HepG2 (cell line): ENCODE results near the gene KXD1. TPM values are rescaled to one million over a fixed set of nuclear protein-coding genes. Genes with fewer than 3 reads are reported as not detected.

ENCODE experiments used
- ATAC-seq: fragments of 200-7000 bp; cut with Tn5 transposase; 3 replicates; pipeline ENCODE4 v1.9.1; 2020; ENCODE audit warnings: mild to moderate bottlenecking, moderate library complexity
- BruUV-seq: library from RNA; stranded (reverse); fragments of 400-500 nt; replicated peaks from 2 replicates; lab custom pipeline; 2021; lab: Mats Ljungman, UMichigan
- CTCF ChIA-PET: fragments of 300-600 bp; formaldehyde crosslinking; extraction: SDS; loops from one replicate; lab custom pipeline; 2021; ENCODE audit warnings: low total read pairs, inconsistent platforms, low intra/inter-chr PET ratio; lab: Yijun Ruan, JAX
- POLR2A ChIA-PET: fragments of 350-600 bp; sonication (Branson Sonifier 250); formaldehyde crosslinking; loops from one replicate; lab custom pipeline; 2020; ENCODE audit warnings: antibody characterized with exemption, inconsistent platforms; lab: Yijun Ruan, JAX
- DNase-seq: peaks from one replicate; pipeline ENCODE4 v3.0.0-alpha.2; 2015; ENCODE audit warnings: low spot score
- FAIRE-seq: peaks from 3 replicates; lab custom pipeline; 2011; peaks lifted over from hg19 to GRCh38; lab: Jason Lieb, UNC
- H2AFZ ChIP-seq: one replicate; pipeline ENCODE4 v1.6.1; 2011; ENCODE audit warnings: low read length, inconsistent platforms
- H3K27ac ChIP-seq: fragments of 300-600 bp; 3 replicates; pipeline ENCODE4 v1.8.0; 2011; ENCODE audit warnings: mixed run types, mild to moderate bottlenecking, mixed read lengths, low read length, inconsistent platforms; ENCODE audit not compliant: insufficient read depth; ENCODE audit errors: extremely low read length
- H3K27me3 ChIP-seq, 2 experiments: fragments of 200-600 bp in 1 of 2; 2 replicates in 1 of 2; 3 replicates in 1 of 2; pipeline versions ENCODE4 v1.6.0 to v1.8.0; 2011; ENCODE audit warnings: low read length in 2 of 2, mild to moderate bottlenecking in 2 of 2, moderate library complexity in 2 of 2, inconsistent platforms in 1 of 2; ENCODE audit not compliant: insufficient read depth in 2 of 2, control insufficient read depth in 1 of 2
- H3K36me3 ChIP-seq, 2 experiments: fragments of 200-600 bp in 1 of 2; replicated peaks in 1 of 2; 2 replicates in 1 of 2; 3 replicates in 1 of 2; pipeline versions ENCODE4 v1.5.1 to v1.8.0; 2011; ENCODE audit warnings: low read length in 2 of 2, inconsistent platforms in 1 of 2; ENCODE audit not compliant: insufficient read depth in 2 of 2, control insufficient read depth in 1 of 2
- H3K4me1 ChIP-seq: 2 replicates; pipeline ENCODE4 v1.5.1; 2012; ENCODE audit warnings: low read length, inconsistent platforms; ENCODE audit not compliant: insufficient read depth
- H3K4me2 ChIP-seq: 2 replicates; pipeline ENCODE4 v1.6.0; 2011; ENCODE audit warnings: low read depth, low read length, inconsistent platforms
- H3K4me3 ChIP-seq, 3 experiments: fragments of 200-600 bp in 1 of 3; sonication (generic), shearing (Covaris generic) in 1 of 3; replicated peaks in 1 of 3; 2 replicates each; pipeline ENCODE4 v1.5.1; 2011 to 2016; ENCODE audit warnings: low read length in 3 of 3, inconsistent platforms in 2 of 3, low read depth in 2 of 3, mild to moderate bottlenecking in 2 of 3, control low read depth in 1 of 3, mixed read lengths in 1 of 3; ENCODE audit not compliant: insufficient read depth in 1 of 3
- H3K79me2 ChIP-seq: one replicate; pipeline ENCODE4 v1.6.1; 2011; ENCODE audit warnings: low read length, inconsistent platforms; ENCODE audit not compliant: insufficient read depth
- H3K9ac ChIP-seq: 2 replicates; pipeline ENCODE4 v1.6.0; 2011; ENCODE audit warnings: mild to moderate bottlenecking, low read depth, low read length, inconsistent platforms; ENCODE audit not compliant: insufficient read depth
- H3K9me3 ChIP-seq: 2 replicates; pipeline ENCODE4 v1.5.1; 2012; ENCODE audit warnings: mild to moderate bottlenecking, low read length
- H4K20me1 ChIP-seq: 2 replicates; pipeline ENCODE4 v1.6.0; 2011; ENCODE audit warnings: inconsistent platforms, mild to moderate bottlenecking, low read length, moderate library complexity; ENCODE audit not compliant: insufficient read depth
- AGO2 ChIP-seq: fragments of 200-400 bp; formaldehyde crosslinking; optimal IDR thresholded peaks from 2 replicates; pipeline ENCODE3; 2017; ENCODE audit warnings: mild to moderate bottlenecking, low read depth, low read length, moderate library complexity
- GABPB1 ChIP-seq: IDR thresholded peaks from 2 replicates; pipeline ENCODE4 v1.6.1; 2016; ENCODE audit warnings: mild to moderate bottlenecking, missing genetic modification reagents, moderate library complexity, missing compliant biosample characterization
- HIVEP1 ChIP-seq: sonication (generic); formaldehyde crosslinking; IDR thresholded peaks from 2 replicates; pipeline ENCODE4 v1.4.0; 2020; ENCODE audit warnings: mild to moderate bottlenecking, missing genetic modification reagents
- HNRNPLL ChIP-seq: fragments of 200-400 bp; formaldehyde crosslinking; IDR thresholded peaks from 2 replicates; pipeline ENCODE4 v1.6.1; 2017; ENCODE audit warnings: mild to moderate bottlenecking, low read depth, low read length; ENCODE audit not compliant: poor library complexity, severe bottlenecking
- MAZ ChIP-seq, 2 experiments: sonication (generic) in 1 of 2; formaldehyde crosslinking in 1 of 2; IDR thresholded peaks; 2 replicates each; pipeline versions ENCODE4 v1.5.0 to v1.6.1; 2012 to 2020; ENCODE audit warnings: low read depth in 2 of 2, mild to moderate bottlenecking in 2 of 2, borderline replicate concordance in 1 of 2, improper control_type of control experiment in 1 of 2, low read length in 1 of 2, missing genetic modification reagents in 1 of 2, moderate library complexity in 1 of 2
- PAX8 ChIP-seq: sonication (generic); formaldehyde crosslinking; IDR thresholded peaks from 2 replicates; pipeline ENCODE4 v1.8.0; 2022; ENCODE audit warnings: mild to moderate bottlenecking, missing genetic modification reagents, borderline replicate concordance
- SKI ChIP-seq: fragments of 450-650 bp; IDR thresholded peaks from one replicate; pipeline ENCODE4 v1.6.1; 2018; ENCODE audit warnings: mild to moderate bottlenecking; ENCODE audit not compliant: partially characterized antibody
- TBX2 ChIP-seq: sonication (generic); formaldehyde crosslinking; IDR thresholded peaks from 2 replicates; pipeline ENCODE4 v1.5.0; 2020; ENCODE audit warnings: missing genetic modification reagents, mild to moderate bottlenecking, borderline replicate concordance
- ZFX ChIP-seq: sonication (generic); formaldehyde crosslinking; IDR thresholded peaks from 2 replicates; pipeline ENCODE4 v1.4.0; 2020; ENCODE audit warnings: mild to moderate bottlenecking, low read depth, missing genetic modification reagents, moderate library complexity
- WGBS: methylation state at CpG from one replicate; pipeline ENCODE4 v1.1.6; 2017; ENCODE audit warnings: low lambda C conversion rate; 5-methylcytosine and 5-hydroxymethylcytosine counted together
- in situ Hi-C: cut with HindIII; loops from 2 replicates; pipeline ENCODE4 v1.10.0; 2017; ENCODE audit warnings: low pct_unique_long_range_greater_than_20kb; ENCODE audit not compliant: extremely low pct_ligation_motif_present
- intact Hi-C: fragments of 100-400 bp; cut with micrococcal nuclease; formaldehyde crosslinking; loops from one replicate; pipeline ENCODE4 v1.10.0; 2022; ENCODE audit not compliant: unreplicated experiment
- polyA plus RNA-seq, 8 experiments: library from polyadenylated mRNA; depleted of rRNA in 3 of 8; stranded (reverse) in 7 of 8; unstranded in 1 of 8; fragments of >200 nt; fragmentation: Illumina TruSeq in 4 of 8; extraction: Trizol in 4 of 8; gene quantifications; 2 replicates each; pipeline versions ENCODE4 v1.2.1 to v1.2.3, GENCODE V29; 2011 to 2016; ENCODE audit warnings: low read depth in 4 of 8, missing spikeins in 1 of 8, mixed read lengths in 1 of 8; ENCODE audit not compliant: insufficient read depth in 1 of 8
- total RNA-seq, 5 experiments: library from RNA; depleted of rRNA; stranded (reverse); fragments of >200 nt; fragmentation: Illumina TruSeq; extraction: Trizol; gene quantifications; 2 replicates each; pipeline ENCODE4 v1.2.3, GENCODE V29; 2016; ENCODE audit warnings: low read depth in 1 of 5
- TF ChIP-seq, protein P1 (sequence below): sonication (generic); formaldehyde crosslinking; IDR thresholded peaks from 2 replicates; pipeline ENCODE4 v1.5.1; 2020; ENCODE audit warnings: mild to moderate bottlenecking, missing genetic modification reagents, moderate library complexity
- TF ChIP-seq, protein P2 (sequence below): sonication (generic); formaldehyde crosslinking; IDR thresholded peaks from 2 replicates; pipeline ENCODE4 v1.4.0; 2020; ENCODE audit warnings: missing genetic modification reagents
- TF ChIP-seq, protein P3 (sequence below): sonication (generic); formaldehyde crosslinking; IDR thresholded peaks from 2 replicates; pipeline ENCODE4 v1.9.0; 2022; ENCODE audit warnings: missing genetic modification reagents, mild to moderate bottlenecking, borderline replicate concordance

The KXD1 gene
- total and polyA plus RNA-seq, 2 of the 13 experiments (the other 11 are each of a cell fraction or from before 2014, with no cell fraction given) = 44.6 to 143 TPM

DNA sequence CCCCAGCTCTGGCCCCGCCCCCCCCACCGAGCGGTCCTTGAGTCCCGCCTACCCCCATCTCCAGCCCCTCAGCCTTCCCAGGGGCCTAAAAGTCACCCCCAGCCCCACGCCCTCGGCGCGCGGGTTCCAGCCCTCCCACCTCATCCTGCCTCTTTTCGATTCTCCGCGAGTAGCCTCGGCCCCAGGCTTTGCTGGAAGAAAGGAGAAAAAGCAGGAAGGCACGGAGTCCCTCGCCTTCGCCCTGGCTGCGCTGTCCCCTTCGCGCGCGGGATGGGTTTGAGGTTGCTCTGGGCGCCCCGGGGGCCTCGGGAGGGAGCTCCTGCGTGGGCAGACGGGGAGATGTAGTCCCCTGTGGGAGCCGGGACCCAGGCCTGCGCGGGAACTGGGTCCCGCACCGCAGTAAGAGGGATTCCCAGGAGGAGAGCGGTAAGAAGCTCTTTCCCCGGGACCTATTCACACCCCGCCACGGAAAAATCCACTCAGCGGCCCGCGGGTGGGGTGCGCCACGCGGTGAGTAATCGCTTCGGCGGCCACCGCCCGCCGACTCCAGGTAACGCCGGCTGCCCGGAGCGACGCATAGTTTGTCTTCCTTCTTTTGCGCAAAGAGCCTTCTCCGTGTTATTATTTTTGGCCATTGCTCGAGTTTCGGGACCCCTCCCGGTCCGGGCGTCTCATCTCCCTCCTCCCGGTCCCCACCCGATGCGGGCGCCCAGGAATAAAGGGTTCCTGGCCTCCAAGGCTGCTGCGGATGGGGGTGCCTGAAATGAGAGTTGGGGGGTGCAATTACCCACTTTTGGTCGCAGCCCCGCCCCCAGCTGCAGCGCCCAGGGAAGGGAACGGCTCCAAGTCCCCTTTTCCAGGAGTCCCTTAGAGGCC is 49.8 kb downstream of the KXD1 start:
- H3K9me3 ChIP-seq = no peaks in the 10 kb centered on the region
- intact Hi-C loops = no loop called here
- H3K4me3 ChIP-seq = peak overlapping the region; percentile 67 to 82 (median 73)
- ATAC-seq (no peak), FAIRE-seq (no peak), DNase-seq (no peak)
- H3K9ac ChIP-seq = peak overlapping the region; percentile 62
- in situ Hi-C loops = no loop called here
- no peaks in the 10 kb centered on the region; a peak in 1 of 5 replicates for H3K36me3 ChIP-seq
- CTCF ChIA-PET = no interaction called here
- peaks cover 69% of the 10 kb centered on the region for H3K4me1 ChIP-seq
- peak overlapping the region; percentile 90 for H3K4me2 ChIP-seq
- BruUV-seq = TSS peak; percentile 61
- H3K79me2 ChIP-seq = peaks cover 26% of the 10 kb centered on the region
- H4K20me1 ChIP-seq = peaks cover 20% of the 10 kb centered on the region; the same call in 1 of the 2 replicates
- POLR2A ChIA-PET = interaction anchor here (1.0 to 1.2 kb wide), 2 partner anchors 15 to 18 kb away, joined by 3 to 4 read pairs; no protein-coding TSS in a partner anchor
- H3K27me3 ChIP-seq = peaks cover 0 to 6% of the 10 kb centered on the region in 2 experiments; a peak in 2 of 5 replicates
- no peak overlapping the region for H3K27ac ChIP-seq
- no peak overlapping the region for H2AFZ ChIP-seq
- WGBS = 2% methylated on average over 20 of the region's 68 CpGs
- no peak for TF ChIP-seq SKI
- TF ChIP-seq AGO2 = peak; percentile 48
- TF ChIP-seq HIVEP1 (CRISPR knock-in tag) = peak; percentile 41; the same call in 1 of the 2 replicates
- TF ChIP-seq, protein P1, sequence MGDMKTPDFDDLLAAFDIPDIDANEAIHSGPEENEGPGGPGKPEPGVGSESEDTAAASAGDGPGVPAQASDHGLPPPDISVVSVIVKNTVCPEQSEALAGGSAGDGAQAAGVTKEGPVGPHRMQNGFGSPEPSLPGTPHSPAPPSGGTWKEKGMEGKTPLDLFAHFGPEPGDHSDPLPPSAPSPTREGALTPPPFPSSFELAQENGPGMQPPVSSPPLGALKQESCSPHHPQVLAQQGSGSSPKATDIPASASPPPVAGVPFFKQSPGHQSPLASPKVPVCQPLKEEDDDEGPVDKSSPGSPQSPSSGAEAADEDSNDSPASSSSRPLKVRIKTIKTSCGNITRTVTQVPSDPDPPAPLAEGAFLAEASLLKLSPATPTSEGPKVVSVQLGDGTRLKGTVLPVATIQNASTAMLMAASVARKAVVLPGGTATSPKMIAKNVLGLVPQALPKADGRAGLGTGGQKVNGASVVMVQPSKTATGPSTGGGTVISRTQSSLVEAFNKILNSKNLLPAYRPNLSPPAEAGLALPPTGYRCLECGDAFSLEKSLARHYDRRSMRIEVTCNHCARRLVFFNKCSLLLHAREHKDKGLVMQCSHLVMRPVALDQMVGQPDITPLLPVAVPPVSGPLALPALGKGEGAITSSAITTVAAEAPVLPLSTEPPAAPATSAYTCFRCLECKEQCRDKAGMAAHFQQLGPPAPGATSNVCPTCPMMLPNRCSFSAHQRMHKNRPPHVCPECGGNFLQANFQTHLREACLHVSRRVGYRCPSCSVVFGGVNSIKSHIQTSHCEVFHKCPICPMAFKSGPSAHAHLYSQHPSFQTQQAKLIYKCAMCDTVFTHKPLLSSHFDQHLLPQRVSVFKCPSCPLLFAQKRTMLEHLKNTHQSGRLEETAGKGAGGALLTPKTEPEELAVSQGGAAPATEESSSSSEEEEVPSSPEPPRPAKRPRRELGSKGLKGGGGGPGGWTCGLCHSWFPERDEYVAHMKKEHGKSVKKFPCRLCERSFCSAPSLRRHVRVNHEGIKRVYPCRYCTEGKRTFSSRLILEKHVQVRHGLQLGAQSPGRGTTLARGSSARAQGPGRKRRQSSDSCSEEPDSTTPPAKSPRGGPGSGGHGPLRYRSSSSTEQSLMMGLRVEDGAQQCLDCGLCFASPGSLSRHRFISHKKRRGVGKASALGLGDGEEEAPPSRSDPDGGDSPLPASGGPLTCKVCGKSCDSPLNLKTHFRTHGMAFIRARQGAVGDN (CRISPR knock-in tag) = peak; percentile 56
- TF ChIP-seq TBX2 (CRISPR knock-in tag) = 0 out of 2 replicates have a peak, but pooled peaks have one; percentile 18
- no peak for TF ChIP-seq PAX8 (CRISPR knock-in tag)
- TF ChIP-seq, protein P2, sequence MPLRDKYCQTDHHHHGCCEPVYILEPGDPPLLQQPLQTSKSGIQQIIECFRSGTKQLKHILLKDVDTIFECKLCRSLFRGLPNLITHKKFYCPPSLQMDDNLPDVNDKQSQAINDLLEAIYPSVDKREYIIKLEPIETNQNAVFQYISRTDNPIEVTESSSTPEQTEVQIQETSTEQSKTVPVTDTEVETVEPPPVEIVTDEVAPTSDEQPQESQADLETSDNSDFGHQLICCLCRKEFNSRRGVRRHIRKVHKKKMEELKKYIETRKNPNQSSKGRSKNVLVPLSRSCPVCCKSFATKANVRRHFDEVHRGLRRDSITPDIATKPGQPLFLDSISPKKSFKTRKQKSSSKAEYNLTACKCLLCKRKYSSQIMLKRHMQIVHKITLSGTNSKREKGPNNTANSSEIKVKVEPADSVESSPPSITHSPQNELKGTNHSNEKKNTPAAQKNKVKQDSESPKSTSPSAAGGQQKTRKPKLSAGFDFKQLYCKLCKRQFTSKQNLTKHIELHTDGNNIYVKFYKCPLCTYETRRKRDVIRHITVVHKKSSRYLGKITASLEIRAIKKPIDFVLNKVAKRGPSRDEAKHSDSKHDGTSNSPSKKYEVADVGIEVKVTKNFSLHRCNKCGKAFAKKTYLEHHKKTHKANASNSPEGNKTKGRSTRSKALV (CRISPR knock-in tag) = peak; percentile 48; the same call in 1 of the 2 replicates
- TF ChIP-seq GABPB1 (CRISPR knock-in tag) = peak; percentile 18; the same call in 1 of the 2 replicates
- TF ChIP-seq MAZ (IDR thresholded peaks at IDR 0.05; ENCODE audit: borderline replicate concordance, low read depth, low read length) = no peak
- 0 out of 2 replicates have a peak, but pooled peaks have one; percentile 9 for TF ChIP-seq MAZ (CRISPR knock-in tag; IDR thresholded peaks at IDR 0.05; ENCODE audit: low read depth)
- TF ChIP-seq ZFX (CRISPR knock-in tag) = 0 out of 2 replicates have a peak, but pooled peaks have one; percentile 15
- TF ChIP-seq HNRNPLL = peak; percentile 69
- TF ChIP-seq, protein P3, sequence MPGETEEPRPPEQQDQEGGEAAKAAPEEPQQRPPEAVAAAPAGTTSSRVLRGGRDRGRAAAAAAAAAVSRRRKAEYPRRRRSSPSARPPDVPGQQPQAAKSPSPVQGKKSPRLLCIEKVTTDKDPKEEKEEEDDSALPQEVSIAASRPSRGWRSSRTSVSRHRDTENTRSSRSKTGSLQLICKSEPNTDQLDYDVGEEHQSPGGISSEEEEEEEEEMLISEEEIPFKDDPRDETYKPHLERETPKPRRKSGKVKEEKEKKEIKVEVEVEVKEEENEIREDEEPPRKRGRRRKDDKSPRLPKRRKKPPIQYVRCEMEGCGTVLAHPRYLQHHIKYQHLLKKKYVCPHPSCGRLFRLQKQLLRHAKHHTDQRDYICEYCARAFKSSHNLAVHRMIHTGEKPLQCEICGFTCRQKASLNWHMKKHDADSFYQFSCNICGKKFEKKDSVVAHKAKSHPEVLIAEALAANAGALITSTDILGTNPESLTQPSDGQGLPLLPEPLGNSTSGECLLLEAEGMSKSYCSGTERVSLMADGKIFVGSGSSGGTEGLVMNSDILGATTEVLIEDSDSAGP (CRISPR knock-in tag) = peak; percentile 34; the same call in 1 of the 2 replicates
